SJSA1 (cell line): ENCODE data around the gene CCR7. TPM values are rescaled to one million over a fixed set of nuclear protein-coding genes. Genes with fewer than 3 reads are reported as not detected.
"Not testable (repeated sequence)": the region's sequence is repeated elsewhere in the genome, so short reads cannot be mapped to it uniquely, and the experiment has no call there.

Source experiments
- DNase-seq, 2 experiments: peaks; one replicate each; pipeline ENCODE4 v3.0.0-alpha.2; 2015 to 2020; ENCODE audit warnings: low spot score in 2 of 2, low read depth in 1 of 2
- H3K27ac ChIP-seq: fragments of 250-450 bp; sonication (Bioruptor Pico); 2 replicates; pipeline ENCODE4 v1.5.1; 2020; ENCODE audit warnings: mild to moderate bottlenecking, moderate library complexity
- H3K27me3 ChIP-seq: fragments of 250-450 bp; sonication (Bioruptor Pico); replicated peaks from 2 replicates; pipeline ENCODE4 v1.5.1; 2020; ENCODE audit warnings: mild to moderate bottlenecking, moderate library complexity
- H3K36me3 ChIP-seq: fragments of 250-450 bp; sonication (Bioruptor Pico); 2 replicates; pipeline ENCODE4 v1.5.1; 2020; ENCODE audit warnings: mild to moderate bottlenecking
- H3K4me1 ChIP-seq: fragments of 250-450 bp; sonication (Bioruptor Pico); replicated peaks from 2 replicates; pipeline ENCODE4 v1.6.1; 2021; ENCODE audit warnings: mild to moderate bottlenecking
- H3K4me3 ChIP-seq: fragments of 250-450 bp; sonication (Bioruptor Pico); 2 replicates; pipeline ENCODE4 v1.5.1; 2020; ENCODE audit warnings: mild to moderate bottlenecking
- H3K9me3 ChIP-seq: fragments of 250-450 bp; sonication (Bioruptor Pico); replicated peaks from 2 replicates; pipeline ENCODE4 v1.5.1; 2020; ENCODE audit warnings: mild to moderate bottlenecking
- total RNA-seq: library from RNA; depleted of rRNA; stranded (reverse); fragments of >200 nt; shearing (Covaris generic); gene quantifications from 2 replicates; pipeline ENCODE4 v1.2.3, GENCODE V29; 2014

Gene CCR7
- total RNA-seq, 1 experiment from 2014 or later = not detected

DNA sequence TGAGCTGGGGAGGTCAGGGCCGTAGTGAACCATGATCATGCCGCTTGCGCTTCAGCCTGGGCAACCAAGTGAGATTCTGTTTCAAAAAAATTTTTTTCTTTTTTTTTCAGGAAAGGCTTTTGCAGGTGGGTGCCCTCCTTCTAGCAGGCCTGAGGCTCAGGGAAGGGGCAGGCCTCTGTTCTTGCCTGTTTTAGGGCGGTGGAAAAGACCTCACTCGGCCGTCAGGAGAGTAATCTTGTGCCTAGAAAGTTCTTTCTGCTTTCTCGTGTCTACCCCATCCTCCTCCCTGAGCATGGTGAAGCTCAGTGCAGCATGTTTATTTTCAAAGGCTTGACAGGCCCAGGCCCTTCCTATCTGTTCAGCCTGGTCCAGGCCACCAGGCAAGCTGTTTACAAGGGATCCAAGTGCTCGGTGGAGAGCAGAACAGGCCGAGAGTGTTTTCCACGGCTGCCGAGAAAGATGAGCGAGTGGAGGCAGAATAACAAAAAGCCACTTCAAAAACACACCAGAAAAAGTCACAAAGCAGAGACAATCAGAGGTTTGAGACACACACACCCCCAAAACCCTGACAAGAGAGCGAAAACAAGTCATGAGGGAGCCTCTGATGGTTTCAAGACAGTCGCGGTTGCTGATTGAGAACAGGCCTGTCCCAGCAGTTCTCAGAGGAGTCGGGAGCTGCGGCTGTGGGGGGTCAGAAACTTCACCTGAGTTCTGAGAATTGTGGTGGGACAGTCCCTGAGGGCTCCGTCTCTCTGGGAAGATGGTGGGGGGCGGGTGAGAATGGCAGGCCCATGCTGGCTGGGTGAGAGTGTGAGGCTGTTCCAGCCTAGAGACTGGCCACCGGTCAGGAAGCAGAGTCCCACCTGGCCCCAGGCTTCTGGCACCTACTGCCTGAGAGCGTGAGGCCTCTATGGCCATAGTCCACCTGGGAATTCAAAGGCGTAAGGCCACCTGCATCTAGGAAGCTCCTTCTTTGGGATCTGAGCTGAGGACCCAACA lies 37.5 kb upstream of the CCR7 start:
- Histone ChIP-seq H3K36me3 (no peaks in the 10 kb centered on the region), H3K9me3 (no peaks in the 10 kb centered on the region), H3K27ac (no peak overlapping the region), H3K4me1 (no peaks in the 10 kb centered on the region), H3K4me3 (no peak overlapping the region), H3K27me3 (no peaks in the 10 kb centered on the region)
- no peak for DNase-seq

DNA sequence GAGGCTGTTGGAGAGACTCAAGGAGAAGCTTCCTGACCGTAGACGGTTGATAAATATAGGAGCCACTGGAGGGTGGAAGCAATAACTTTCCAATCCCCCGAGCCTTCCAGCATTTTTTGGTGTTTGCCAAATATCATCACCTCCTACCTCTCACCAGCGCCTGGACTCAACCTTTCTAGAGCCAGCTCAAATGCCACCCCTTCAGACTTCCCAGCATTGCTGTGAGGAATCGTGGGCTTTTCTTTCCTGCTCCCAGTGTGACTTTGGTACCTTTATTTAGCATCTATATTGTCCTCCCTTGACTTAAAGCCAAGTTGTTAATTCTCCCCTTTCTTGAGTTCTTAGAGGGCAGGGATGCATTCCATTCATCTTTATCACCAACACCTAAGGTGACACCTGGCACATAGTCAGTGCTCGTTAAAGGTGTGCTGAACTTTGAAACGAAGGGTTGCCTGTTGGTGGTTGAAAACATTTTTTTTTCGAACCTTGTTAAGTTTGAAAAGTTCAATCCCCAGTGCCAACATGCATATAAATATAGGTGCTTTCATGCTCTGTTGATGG lies 35.3 kb upstream of the CCR7 start:
- H3K9me3 ChIP-seq = no peaks in the 10 kb centered on the region
- no peak overlapping the region for H3K4me3 ChIP-seq
- H3K4me1 ChIP-seq = no peaks in the 10 kb centered on the region

DNA sequence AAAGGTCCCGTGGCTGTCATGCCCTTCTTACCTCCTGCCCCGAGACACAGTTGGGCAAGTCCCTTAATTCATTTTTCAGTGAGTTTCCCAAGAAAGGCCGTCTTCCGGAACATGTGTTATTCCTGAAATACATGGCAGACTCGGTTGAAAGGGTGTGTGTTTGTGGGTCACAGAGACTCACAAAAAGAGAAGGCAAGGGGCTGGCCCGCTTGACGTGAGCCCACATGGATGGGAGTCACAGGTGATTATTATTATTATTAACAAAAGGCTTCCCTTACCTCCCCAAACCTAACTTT lies 34.1 kb upstream of the CCR7 start:
- H3K4me3 ChIP-seq = no peak overlapping the region

More for the DNA sequence above, 35.3 kb upstream of the CCR7 start:
- Histone ChIP-seq H3K27ac (no peak overlapping the region), H3K27me3 (no peaks in the 10 kb centered on the region), H3K36me3 (no peaks in the 10 kb centered on the region)
- DNase-seq = no peak

DNA sequence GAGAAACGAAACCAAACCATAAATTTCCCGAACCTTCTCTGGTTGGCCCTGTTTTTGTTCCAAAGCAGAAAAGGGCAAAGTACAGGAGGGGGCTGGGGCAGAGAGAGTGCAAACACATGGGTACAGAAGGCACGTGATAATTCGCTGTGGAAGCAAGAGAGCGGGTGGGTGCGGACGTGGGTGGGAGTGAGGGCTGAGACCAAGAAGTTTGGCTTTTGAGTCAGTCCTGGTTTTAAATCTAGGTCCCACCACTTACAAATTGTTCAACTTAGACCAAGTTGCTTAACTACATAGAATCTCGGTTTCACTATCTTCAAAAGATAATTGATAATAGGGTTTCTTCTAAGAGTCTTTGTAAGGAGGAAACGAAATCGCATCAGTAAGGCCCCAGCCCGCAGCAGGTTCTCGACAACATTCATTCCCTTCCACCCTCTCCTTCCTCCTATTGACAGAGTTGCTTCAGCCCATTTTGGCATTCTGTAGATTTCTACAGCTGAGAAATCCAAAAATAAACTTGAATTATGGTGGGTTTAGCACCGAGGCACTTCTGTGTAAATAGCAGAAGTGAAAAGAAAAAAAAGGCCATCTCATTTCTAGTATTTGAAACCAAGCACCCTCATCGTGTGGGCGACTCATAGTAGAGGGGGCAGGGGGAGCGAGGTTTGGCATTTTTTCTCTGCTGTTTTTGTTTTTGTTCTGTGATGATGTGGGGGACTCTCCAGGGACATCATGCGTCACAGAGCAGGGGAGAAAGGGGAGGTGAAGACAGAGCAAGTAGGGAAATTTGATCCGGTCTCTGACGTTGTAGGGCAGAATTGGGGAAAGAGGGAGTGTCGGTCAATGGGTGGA lies 33.6 kb upstream of the CCR7 start:
- DNase-seq = no peak
- Histone ChIP-seq H3K27ac (no peak overlapping the region), H3K27me3 (no peaks in the 10 kb centered on the region; the same call in 1 of the 2 replicates), H3K9me3 (no peaks in the 10 kb centered on the region), H3K36me3 (no peaks in the 10 kb centered on the region), H3K4me3 (no peak overlapping the region), H3K4me1 (no peaks in the 10 kb centered on the region)

More for the DNA sequence above, 34.1 kb upstream of the CCR7 start:
- no peaks in the 10 kb centered on the region for H3K36me3 ChIP-seq
- H3K9me3 ChIP-seq = no peaks in the 10 kb centered on the region
- H3K4me1 ChIP-seq = no peaks in the 10 kb centered on the region
- no peak for DNase-seq
- no peaks in the 10 kb centered on the region for H3K27me3 ChIP-seq
- H3K27ac ChIP-seq = no peak overlapping the region

DNA sequence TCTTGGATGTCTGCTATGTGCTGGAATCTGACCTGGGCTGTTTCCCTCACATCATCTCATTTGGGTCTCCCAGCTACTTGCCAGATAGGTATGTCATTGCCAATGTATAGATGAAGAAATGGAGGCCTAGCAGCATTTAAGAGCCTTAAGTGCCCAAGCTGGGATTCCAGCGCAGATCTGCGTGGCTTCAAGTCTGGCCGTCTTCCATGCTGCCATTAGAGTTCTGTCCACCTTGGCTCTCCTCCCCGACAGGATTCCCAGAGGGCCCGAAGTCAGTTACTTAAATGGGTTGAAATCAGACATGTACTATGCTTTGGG lies 33.0 kb upstream of the CCR7 start:
- no peak for DNase-seq
- Histone ChIP-seq H3K9me3 (no peaks in the 10 kb centered on the region), H3K36me3 (no peaks in the 10 kb centered on the region), H3K27ac (no peak overlapping the region), H3K4me3 (no peak overlapping the region), H3K27me3 (no peaks in the 10 kb centered on the region; the same call in 1 of the 2 replicates), H3K4me1 (no peaks in the 10 kb centered on the region)

DNA sequence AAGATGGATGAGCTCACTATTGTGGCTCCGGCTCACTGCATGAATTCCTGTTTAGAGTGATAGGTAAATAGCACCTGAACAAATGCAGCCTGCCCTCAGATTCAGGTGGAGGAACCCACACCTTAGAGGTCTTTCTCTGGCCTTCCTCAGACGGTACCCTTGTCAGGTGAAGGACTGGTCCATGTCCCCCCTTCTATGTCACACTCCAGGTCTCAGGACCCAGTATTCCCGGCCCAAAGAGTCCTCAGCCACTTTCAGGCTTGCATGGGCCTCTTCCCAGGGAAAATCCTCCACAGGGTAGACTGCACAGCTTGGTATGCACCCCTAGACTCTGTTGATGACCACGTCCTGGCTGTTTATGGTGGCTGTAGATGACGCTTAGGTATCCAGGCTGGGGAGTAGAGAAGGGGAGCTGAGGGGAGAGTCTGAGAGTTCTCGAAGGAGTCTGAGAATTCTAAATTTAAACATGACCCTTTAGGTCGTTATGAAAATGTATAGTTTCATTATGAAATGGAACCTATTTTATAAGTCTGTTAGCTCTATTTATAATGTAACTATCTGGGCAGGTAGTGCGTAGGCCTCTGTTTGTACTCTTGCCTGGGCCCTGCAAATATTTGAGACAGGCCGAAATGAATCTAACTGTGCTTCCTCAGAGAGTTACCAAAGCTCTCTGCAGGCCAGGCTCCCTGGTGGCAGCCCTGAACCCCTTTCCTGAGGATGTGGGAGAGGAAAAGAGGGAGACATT lies 32.5 kb upstream of the CCR7 start:
- DNase-seq = no peak
- Histone ChIP-seq H3K4me1 (no peaks in the 10 kb centered on the region), H3K9me3 (no peaks in the 10 kb centered on the region), H3K27ac (no peak overlapping the region), H3K36me3 (no peaks in the 10 kb centered on the region), H3K27me3 (no peaks in the 10 kb centered on the region; the same call in 1 of the 2 replicates), H3K4me3 (no peak overlapping the region)

DNA sequence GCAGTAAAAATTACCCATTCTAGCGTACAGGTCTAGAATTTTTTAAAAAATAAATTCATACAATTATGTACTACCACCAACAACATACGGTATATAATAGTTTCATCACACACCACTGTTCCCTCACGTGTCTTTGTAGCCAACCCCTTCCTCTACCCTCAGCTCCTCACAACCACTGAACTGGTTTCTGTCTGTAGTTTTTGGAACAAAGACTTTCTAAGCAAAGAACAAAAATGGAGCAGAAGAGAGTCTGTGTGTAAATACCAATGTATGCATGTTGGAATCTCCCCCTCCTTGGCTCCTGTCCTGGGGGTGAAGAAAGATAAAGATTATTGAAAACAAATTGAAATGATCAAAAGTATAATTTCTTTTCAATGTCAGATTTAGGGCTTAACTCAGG lies 31.9 kb upstream of the CCR7 start:
- no peak for DNase-seq
- no peak overlapping the region for H3K27ac ChIP-seq
- H3K36me3 ChIP-seq = no peaks in the 10 kb centered on the region
- no peaks in the 10 kb centered on the region for H3K9me3 ChIP-seq
- H3K4me3 ChIP-seq = no peak overlapping the region
- no peaks in the 10 kb centered on the region for H3K4me1 ChIP-seq
- H3K27me3 ChIP-seq = no peaks in the 10 kb centered on the region; the same call in 1 of the 2 replicates

DNA sequence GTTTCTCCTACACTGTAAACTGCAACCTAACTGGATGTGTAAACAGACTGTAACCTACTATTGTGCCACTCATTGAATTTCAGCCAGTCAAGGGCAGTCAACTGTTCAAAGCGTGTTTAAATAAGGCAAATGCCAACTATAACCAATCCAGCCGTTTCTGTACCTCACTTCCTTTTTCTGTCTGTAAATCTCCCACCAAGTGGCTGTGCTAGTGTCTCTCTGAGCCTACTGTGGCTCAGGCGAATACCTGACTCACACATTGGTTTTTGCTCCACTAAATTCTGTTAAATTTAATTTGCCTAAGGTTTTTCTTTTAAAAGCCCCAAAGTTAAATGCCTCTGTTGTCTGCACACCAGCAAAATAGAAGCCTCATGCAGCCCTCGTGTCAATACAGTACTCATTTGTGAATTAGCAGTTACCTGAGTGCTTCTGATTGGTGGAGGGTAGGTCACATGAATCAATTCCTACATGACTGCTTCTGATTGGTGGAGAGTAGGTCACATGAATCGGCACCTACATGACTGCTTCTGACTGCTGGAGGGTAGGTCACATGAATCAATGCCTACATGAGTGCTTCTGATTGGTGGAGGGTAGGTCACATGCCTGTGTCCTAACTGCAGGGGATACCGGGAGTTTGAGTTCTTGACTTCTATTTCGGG lies 31.1 kb upstream of the CCR7 start:
- H3K9me3 ChIP-seq = no peaks in the 10 kb centered on the region
- no peaks in the 10 kb centered on the region; the same call in 1 of the 2 replicates for H3K27me3 ChIP-seq
- H3K27ac ChIP-seq = no peak overlapping the region
- H3K4me1 ChIP-seq = no peaks in the 10 kb centered on the region
- DNase-seq = no peak
- H3K4me3 ChIP-seq = no peak overlapping the region
- no peaks in the 10 kb centered on the region for H3K36me3 ChIP-seq

DNA sequence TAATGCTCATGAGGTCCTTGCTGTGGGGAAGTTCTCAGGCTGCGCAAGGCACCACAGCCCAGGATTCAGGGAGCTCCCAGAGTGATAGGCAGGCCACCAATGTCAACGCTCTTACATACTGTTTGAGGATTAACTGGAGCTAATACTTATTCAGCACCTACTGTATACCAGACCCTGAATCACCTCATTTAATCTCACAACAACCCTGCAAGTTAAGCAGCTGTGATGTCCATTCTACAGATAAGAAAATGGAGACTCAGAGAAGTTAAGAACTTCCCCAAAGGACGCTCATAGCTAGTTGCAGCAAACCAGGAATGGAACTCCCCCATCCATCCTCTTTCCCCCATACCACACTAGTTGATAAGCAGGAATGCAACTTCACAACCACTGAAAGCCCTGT lies 25.5 kb upstream of the CCR7 start:
- no peak overlapping the region for H3K27ac ChIP-seq
- no peak overlapping the region for H3K4me3 ChIP-seq
- H3K27me3 ChIP-seq = peaks cover 3% of the 10 kb centered on the region
- no peak for DNase-seq
- no peaks in the 10 kb centered on the region for H3K4me1 ChIP-seq
- H3K36me3 ChIP-seq = no peaks in the 10 kb centered on the region
- no peaks in the 10 kb centered on the region for H3K9me3 ChIP-seq

DNA sequence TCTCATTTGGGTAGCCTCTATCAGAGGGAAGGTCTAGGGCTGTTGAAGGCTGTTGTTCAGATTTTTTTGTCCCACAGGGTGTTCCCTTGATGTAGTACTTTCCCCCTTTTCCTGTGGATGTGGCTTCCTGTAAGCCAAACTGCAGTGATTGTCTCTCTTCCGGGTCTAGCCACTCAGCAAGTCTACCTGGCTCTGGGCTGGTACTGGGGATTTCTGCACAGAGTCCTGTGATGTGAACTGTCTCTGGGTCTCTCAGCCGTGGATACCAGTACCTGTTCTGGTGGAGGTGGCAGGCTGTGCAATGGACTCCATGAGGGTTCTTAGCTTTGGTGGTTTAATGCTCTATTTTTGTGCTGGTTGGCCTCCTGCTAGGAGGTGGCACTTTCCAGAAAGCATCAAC lies 23.3 kb upstream of the CCR7 start:
- Histone ChIP-seq H3K27me3 (peaks cover 4% of the 10 kb centered on the region; the same call in 1 of the 2 replicates), H3K27ac (no peak overlapping the region), H3K4me1 (no peaks in the 10 kb centered on the region)

DNA sequence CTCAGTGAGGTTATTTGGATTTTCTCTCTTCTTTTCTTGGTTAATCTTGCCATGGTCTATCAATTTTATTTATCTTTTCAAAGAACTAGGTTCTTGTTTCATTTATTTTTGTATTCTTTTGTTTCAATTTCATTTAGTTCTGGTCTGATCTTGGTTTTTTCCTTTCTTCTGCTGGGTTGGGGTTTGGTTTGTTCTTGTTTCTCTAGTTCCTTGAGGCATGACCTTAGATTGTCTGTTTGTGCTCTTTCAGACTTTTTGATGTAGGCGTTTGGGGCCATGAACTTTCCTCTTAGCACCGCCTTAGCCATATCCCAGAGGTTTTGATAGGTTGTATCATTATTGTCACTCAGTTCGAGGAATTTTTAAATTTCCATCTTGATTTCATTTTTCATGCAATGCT lies 21.0 kb upstream of the CCR7 start:
- not testable (repeated sequence) for H3K4me1 ChIP-seq, DNase-seq, H3K36me3 ChIP-seq, H3K27ac ChIP-seq, H3K9me3 ChIP-seq, H3K4me3 ChIP-seq, H3K27me3 ChIP-seq

More for the DNA sequence above, 23.3 kb upstream of the CCR7 start:
- H3K36me3 ChIP-seq = no peaks in the 10 kb centered on the region
- no peaks in the 10 kb centered on the region for H3K9me3 ChIP-seq
- DNase-seq = no peak
- H3K4me3 ChIP-seq = no peak overlapping the region

DNA sequence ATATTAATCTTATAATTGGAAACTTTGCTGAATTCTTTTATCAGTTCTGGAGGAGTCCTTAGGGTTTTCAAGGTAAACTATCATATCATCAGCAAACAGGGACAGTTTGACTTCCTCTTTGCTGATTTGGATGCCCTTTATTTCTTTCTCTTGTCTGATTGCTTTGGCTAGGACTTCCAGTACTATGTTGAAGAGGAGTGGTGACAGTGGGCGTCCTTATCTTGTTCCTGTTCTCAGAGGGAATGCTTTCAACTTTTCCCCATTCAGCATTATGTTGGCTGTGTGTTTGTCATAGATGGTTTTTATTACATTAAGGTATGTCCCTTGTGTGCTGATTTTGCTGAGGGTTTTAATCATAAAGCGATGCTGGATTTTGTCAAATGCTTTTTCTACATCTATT lies 19.7 kb upstream of the CCR7 start:
- not testable (repeated sequence) for H3K4me1 ChIP-seq, H3K27ac ChIP-seq, H3K36me3 ChIP-seq, DNase-seq, H3K4me3 ChIP-seq, H3K27me3 ChIP-seq, H3K9me3 ChIP-seq

DNA sequence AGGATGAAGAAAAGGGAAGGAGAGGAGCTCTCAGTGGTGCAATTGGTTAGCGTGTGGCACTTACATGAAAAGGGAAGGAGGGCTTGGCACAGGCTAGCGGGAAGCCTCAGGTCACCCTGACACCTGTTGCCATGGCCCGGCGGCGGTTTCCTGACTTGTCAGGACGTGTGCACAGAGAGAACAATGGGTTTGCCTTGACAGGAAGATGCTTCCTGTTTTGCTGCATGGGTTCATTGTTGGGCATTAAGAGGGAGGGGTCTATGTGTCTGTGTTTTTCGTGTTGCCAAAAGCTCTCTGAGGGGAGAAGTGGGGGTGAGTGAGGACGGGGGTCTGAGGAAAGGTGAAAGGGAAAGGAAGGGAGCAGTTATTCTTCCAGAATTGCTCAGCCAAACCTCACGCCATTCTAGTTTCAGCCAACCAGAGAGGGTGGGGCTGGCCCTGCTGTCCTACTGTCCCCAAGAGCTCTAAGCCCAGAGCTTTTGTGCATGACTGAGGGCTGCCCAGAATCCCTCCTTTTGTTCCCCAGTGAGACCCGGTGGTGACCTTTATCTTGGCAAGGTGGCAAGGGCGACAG lies 17.1 kb upstream of the CCR7 start:
- Histone ChIP-seq H3K9me3 (0 out of 2 replicates have a peak, but pooled peaks cover 3% of the 10 kb centered on the region), H3K4me1 (no peaks in the 10 kb centered on the region), H3K4me3 (no peak overlapping the region), H3K36me3 (no peaks in the 10 kb centered on the region), H3K27me3 (0 out of 2 replicates have a peak, but pooled peaks cover 2% of the 10 kb centered on the region), H3K27ac (no peak overlapping the region)
- DNase-seq = no peak
